Pancreas (tissue), 10 donors: ENCODE data around the gene F2R. TPM values are rescaled to one million over a fixed set of nuclear protein-coding genes. Genes with fewer than 3 reads are reported as not detected.

ENCODE experiments used
- ATAC-seq, 4 donors: fragments of 200-7000 bp; cut with Tn5 transposase; one replicate each; pipeline versions ENCODE4 v1.8.0 to v1.9.1; 2020; ENCODE audit warnings: mild to moderate bottlenecking in 4 of 4, moderate library complexity in 4 of 4
- DNase-seq, 6 donors: peaks; one replicate each; pipeline ENCODE4 v3.0.0-alpha.2; 2020
- FAIRE-seq: peaks from 2 replicates; lab custom pipeline; 2012; peaks lifted over from hg19 to GRCh38; lab: Jason Lieb, UNC
- H3K27ac ChIP-seq, 4 donors: fragments of 200-600 bp; sonication (generic); 1 replicate in 3 of 4; 2 replicates in 1 of 4; pipeline versions ENCODE4 v1.5.0 to v1.8.0; 2020
- H3K27me3 ChIP-seq, 4 donors: fragments of 200-600 bp; one replicate each; pipeline ENCODE4 v1.8.0; 2021
- H3K36me3 ChIP-seq, 3 donors: fragments of 200-600 bp; sonication (generic) in 1 of 3; one replicate each; pipeline versions ENCODE4 v1.5.0 to v1.8.0; 2020 to 2021
- H3K4me1 ChIP-seq, 3 donors: fragments of 200-600 bp; one replicate each; pipeline ENCODE4 v1.8.0; 2021
- H3K4me3 ChIP-seq, 4 donors: fragments of 200-600 bp; sonication (generic) in 2 of 4; one replicate each; pipeline versions ENCODE4 v1.5.0 to v1.8.0; 2020 to 2021
- H3K9me3 ChIP-seq, 4 donors: fragments of 200-600 bp; one replicate each; pipeline ENCODE4 v1.8.0; 2021
- CTCF ChIP-seq, 4 donors: fragments of 200-600 bp; sonication (generic) in 3 of 4; IDR thresholded peaks; one replicate each; pipeline versions ENCODE4 v1.5.0 to v1.8.0; 2021; ENCODE audit warnings: antibody characterized with exemption in 4 of 4
- WGBS, 2 donors: extraction: QIAGEN DNeasy Blood & Tissue Kit; methylation state at CpG; one replicate each; pipeline ENCODE4 v1.1.7; 2013; 5-methylcytosine and 5-hydroxymethylcytosine counted together
- intact Hi-C, 3 donors: fragments of 100-400 bp; cut with DNase I; formaldehyde crosslinking; loops; one replicate each; pipeline versions ENCODE4 v1.11.1 to v1.14.2; 2022
- polyA plus RNA-seq, 2 donors: library from polyadenylated mRNA; stranded (reverse); fragments of 200-250 nt; gene quantifications; one replicate each; pipeline ENCODE4 v1.2.3, GENCODE V29; 2013
- total RNA-seq, 6 donors: library from RNA; stranded (reverse); fragmentation: NEBNext Ultra II Directional in 4 of 6; extraction: Animal tissue kit (Norgen Biotek cat#: 25700) in 4 of 6; gene quantifications; one replicate each; pipeline versions ENCODE4 v1.2.1 to v1.2.4, GENCODE V29; 2021 to 2023
- donor health status: healthy with polysubstance abuse.
- donor health status: DM: no; HTN: no; CAD: no; lungs with moderate emphysema.
- donor health status: DM: no; HTN: no; CAD: no.
- donor health status: control.
- donor health status: control.
- donor health status: Bipolar disorder and iron deficiency.
- donor health status: DM: yes; HTN: yes; CAD: no.
- donor health status: DM: no; HTN: no; CAD: no.
- donor health status: DM: no; HTN: no; CAD: no.
- donor health status: DM: yes; HTN: yes; CAD: no.

F2R gene
- 10 to 100 TPM in 1 of 6 donors, 1 to 10 TPM in 3, under 1 TPM in 2; 0.51 to 15.0 (median 1.8) TPM for total RNA-seq
- polyA plus RNA-seq = 1 to 10 TPM in 1 of 2 donors, under 1 TPM in 1; 0.38 to 1.9 TPM

- peak within 1 kb of the TSS; percentile 47 to 63 (median 55) for H3K4me3 ChIP-seq
- peak; percentile 81 to 91 (median 87) for ATAC-seq
- H3K27ac ChIP-seq = peak within 1 kb of the TSS in 2 of 4 donors; percentile 6 to 50
- FAIRE-seq = no peak
- DNase-seq = peak in 5 of 6 donors; percentile 7 to 79 (median 29)
- H3K36me3 ChIP-seq = no peaks in the 10 kb centered on the region
- no peaks in the 10 kb centered on the region for H3K9me3 ChIP-seq
- TF ChIP-seq CTCF (IDR thresholded peaks at IDR 0.05) = peak in 3 of 4 donors; percentile 13 to 31 (median 22)
- 0 to 1% methylated on average over 67 to 82 of the region's 82 CpGs for WGBS, 2 donors
- H3K27me3 ChIP-seq = no peaks in the 10 kb centered on the region
- intact Hi-C loops = no loop called here
- no peaks in the 10 kb centered on the region for H3K4me1 ChIP-seq
These were observed at the start of gene F2R for GRCh38 chr5:76715736-76716455. TSS of gene F2R (plus strand) at chr5:76716126. CDS start at chr5:76716308, 182 bp downstream.

- Histone ChIP-seq H3K9me3 (no peaks in the 10 kb centered on the region), H3K27ac (no peak overlapping the region), H3K36me3 (peaks cover 0 to 16% (median 5%) of the 10 kb centered on the region in 3 donors), H3K27me3 (no peaks in the 10 kb centered on the region), H3K4me1 (no peaks in the 10 kb centered on the region), H3K4me3 (no peak overlapping the region)
- ATAC-seq = no peak
- intact Hi-C loops = no loop called here
- 69 to 76% methylated on average over 2 of the region's 2 CpGs for WGBS, 2 donors
- FAIRE-seq = no peak
- no peak for DNase-seq
- TF ChIP-seq CTCF (IDR thresholded peaks at IDR 0.05) = no peak
These were observed 48.4 kb upstream of the F2R start for GRCh38 chr5:76667495-76667894.

DNA sequence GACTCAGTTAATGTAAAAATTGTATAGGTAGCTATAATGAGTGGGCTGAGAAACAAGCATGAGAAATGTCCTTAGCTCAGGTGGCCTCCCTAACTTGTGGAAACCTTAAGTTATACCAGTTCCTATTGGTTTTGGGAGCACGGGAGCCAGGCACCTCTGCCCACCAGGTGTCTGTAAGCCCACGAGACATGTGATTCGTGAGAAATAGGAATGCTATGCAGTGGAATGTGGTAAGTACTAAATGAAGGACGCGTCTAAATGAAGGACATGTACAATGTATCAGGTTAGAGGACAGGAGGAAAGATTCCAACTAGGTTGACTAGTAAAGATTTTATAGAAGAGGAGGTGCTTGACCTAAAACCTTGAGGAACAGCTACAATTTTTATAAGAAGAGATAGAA, 46.7 kb upstream of the F2R start:
- TF ChIP-seq CTCF (IDR thresholded peaks at IDR 0.05) = no peak
- Histone ChIP-seq H3K36me3 (peaks cover 0 to 29% (median 5%) of the 10 kb centered on the region in 3 donors), H3K27me3 (no peaks in the 10 kb centered on the region), H3K9me3 (no peaks in the 10 kb centered on the region), H3K4me3 (no peak overlapping the region), H3K27ac (no peak overlapping the region), H3K4me1 (no peaks in the 10 kb centered on the region)
- WGBS, 2 donors = 96 to 98% methylated on average over 5 of the region's 5 CpGs
- DNase-seq = no peak
- no peak for ATAC-seq
- FAIRE-seq = no peak
- intact Hi-C loops = no loop called here

GRCh38 chr5:76670508-76670907, 45.4 kb upstream of the F2R start:
- H3K4me3 ChIP-seq = no peak overlapping the region
- 94 to 98% methylated on average over 3 of the region's 3 CpGs for WGBS, 2 donors
- H3K4me1 ChIP-seq = no peaks in the 10 kb centered on the region
- TF ChIP-seq CTCF (IDR thresholded peaks at IDR 0.05) = no peak
- no peak for DNase-seq
- H3K36me3 ChIP-seq = peaks cover 0 to 37% (median 5%) of the 10 kb centered on the region in 3 donors
- FAIRE-seq = no peak
- no peaks in the 10 kb centered on the region for H3K9me3 ChIP-seq
- H3K27me3 ChIP-seq = no peaks in the 10 kb centered on the region
- intact Hi-C loops = no loop called here
- no peak overlapping the region for H3K27ac ChIP-seq
- ATAC-seq = no peak

GRCh38 chr5:76672242-76672641, 43.7 kb upstream of the F2R start:
- ATAC-seq = no peak
- H3K27me3 ChIP-seq = no peaks in the 10 kb centered on the region
- no peaks in the 10 kb centered on the region for H3K9me3 ChIP-seq
- H3K27ac ChIP-seq = no peak overlapping the region
- TF ChIP-seq CTCF (IDR thresholded peaks at IDR 0.05) = no peak
- intact Hi-C loops = no loop called here
- WGBS, 2 donors = 76 to 77% methylated on average over 2 of the region's 2 CpGs
- H3K36me3 ChIP-seq = peaks cover 0 to 48% (median 0%) of the 10 kb centered on the region in 3 donors
- no peaks in the 10 kb centered on the region for H3K4me1 ChIP-seq
- H3K4me3 ChIP-seq = no peak overlapping the region
- FAIRE-seq = no peak
- DNase-seq = no peak
